GM18907 (cell line): Measurements from ENCODE around the gene CADM1.

ENCODE experiments used
- ATAC-seq: cut with Tn5 transposase; IDR thresholded peaks from one replicate; pipeline ENCODE4 v1.9.1; 2021; ENCODE audit warnings: mild to moderate bottlenecking, moderate library complexity; ENCODE audit not compliant: unreplicated experiment

The CADM1 gene

DNA sequence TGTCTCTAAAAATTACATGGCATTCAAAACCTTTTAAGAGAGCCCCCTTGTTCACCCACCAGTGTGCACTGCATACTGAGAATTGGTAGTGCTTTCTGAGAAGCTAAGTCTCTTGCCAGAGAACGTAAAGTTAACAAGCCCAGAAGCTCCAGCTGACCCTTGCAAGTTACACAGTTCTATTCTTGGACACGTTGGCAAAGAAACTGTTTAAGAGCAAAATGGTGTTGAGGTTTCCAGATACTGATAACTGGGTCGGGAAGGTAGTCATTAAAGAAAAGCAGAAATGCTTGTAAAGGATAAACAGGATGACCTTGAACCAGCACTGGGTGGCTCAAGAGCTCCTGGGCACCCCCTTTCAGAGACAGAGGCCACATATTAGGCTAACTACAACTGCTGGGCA is 284.8 kb downstream of the CADM1 start:
- ATAC-seq = no peak

GRCh38 chr11:115217726-115218311 is 286.4 kb downstream of the CADM1 start:
- ATAC-seq = no peak

DNA sequence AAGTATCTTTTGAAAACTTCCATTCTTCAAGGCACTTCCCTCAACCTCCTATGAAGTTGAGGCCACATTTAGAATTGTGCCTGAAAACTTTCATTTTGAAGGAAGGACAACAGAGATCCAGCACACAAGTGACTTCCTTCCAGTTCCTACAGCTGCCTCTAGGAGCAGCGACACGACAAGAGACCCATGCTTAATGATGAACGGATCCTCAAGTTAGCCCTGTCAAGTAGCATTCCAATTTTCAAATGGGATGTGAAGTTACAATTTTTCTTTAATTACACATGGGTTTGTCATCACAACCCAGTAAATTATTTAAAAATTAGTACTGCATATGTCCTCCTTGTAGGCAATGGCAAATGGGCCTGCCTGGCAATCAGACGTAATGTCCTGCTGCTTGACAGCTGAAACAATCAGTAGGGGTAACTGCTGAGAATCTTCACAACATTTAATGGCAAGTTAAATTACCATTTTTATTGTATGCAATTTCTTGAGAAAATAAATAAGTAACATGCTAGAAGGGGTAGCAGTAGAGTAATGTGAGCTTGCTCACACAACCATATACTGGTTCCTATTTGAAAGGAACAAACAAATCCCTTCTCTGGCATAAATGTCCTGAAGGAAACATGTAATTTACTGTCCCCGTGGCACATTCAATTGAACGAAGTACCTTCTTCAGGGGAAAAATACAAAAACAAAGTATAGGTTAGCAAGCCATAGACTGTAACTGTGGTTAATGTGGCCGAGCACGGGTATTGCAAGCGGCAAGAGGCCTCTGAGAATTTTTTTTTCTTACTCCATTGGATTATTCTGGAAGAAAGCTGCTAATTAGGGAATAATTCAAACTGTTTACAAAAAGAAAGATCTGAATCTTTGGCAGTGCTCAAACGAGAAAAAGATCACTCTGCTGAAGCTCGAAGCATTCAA is 288.3 kb downstream of the CADM1 start:
- no peak for ATAC-seq

DNA sequence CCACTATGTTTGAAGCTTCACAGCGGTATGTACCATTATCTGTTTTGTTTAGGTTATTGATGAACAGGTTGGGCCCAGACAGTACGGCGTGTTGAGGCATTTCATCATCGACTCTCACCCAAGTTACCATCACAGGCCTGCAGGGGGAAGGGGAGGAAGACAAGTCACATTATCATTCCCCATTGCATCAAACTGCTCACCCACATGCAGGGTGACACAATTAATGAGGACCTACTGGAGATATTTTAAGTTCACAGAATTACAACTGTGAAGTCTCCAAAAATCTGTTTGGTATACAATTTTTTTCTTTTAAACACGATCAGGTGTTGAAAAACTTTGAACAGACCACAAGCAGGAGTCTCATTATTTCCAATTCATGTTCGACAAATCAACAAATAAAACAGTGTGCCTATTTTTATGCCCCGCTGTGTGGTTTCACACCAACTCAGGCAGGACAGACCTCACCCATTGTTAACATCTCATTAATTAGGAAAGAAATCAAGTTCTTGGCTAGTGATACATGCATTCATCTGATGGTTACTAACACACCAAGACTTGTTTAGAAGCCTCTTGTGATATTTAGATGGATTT is 289.5 kb downstream of the CADM1 start:
- no peak for ATAC-seq

GRCh38 chr11:115213007-115213406 is 291.2 kb downstream of the CADM1 start:
- no peak for ATAC-seq

DNA sequence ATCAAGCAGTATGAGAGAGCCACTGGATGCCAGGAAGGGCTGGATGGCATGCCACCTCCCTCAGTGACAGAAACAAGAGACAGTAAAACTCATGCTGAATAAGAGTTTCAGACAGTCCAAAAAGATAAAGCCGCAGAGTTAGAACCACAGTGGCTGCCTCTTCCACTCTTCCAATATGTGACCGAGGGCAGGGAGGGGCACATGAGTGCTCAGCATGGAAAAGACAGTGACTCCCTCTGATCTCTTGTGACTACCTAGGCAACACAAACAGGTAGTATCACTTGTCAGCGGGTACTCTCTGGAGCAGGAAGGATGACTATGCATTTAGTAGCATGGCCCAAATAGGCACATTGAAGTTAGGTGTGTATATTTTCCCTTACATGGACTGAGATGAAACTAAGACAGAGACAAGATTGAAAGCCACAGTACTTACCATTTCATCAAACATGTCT is 295.4 kb downstream of the CADM1 start:
- ATAC-seq = no peak

- no peak for ATAC-seq
These were observed 296.3 kb downstream of the CADM1 start for GRCh38 chr11:115207916-115208315.

DNA sequence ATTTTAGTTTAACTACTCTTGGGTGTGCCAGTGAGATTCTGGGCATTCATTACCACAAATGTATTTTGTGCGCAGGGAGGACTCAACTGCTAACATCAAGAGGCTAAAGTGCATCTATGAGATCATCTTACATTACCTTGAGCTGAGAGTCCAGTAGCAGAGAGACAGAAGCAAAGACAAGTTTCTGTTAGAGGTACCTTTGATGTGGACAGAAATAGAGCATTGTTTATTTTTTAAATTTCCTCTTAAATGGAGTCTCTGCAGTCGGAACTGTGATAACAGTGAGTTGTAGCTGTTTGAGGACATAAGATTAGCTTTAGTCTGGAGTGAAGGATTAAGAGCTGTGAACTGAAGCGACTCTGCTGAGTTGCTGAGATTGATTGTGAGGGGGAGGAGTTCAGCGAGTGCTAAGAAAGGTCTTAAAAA is 297.0 kb downstream of the CADM1 start:
- no peak for ATAC-seq

DNA sequence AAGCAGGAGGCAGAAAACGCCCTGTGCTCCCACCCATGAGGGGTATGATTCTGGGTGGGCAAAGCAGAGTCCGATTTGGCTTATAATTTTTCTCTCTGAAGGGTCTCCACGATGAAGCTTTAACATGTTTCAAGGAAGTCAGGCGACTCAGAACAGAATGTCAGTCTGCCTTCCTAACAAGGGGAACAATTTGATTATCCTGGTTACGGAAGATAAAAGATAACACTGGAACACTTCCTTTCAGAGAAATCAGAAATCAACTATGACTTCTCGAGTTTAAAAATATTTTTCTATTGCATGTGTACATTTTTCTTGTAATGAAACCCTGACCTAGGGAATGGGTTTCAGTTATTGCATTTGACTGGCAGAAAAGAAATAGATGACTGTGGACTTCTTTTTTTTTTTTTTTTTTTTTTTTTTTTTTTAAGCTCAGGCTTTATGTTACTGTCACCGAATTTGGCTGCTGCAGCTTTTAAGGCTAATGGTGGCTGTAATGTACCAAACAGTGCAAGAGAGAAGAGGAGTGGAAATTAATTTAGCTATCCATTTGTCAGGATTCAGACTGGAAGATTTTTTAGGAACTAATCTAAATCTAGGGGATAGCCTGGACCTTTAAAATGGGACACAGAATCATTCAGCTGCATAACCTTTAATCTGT is 297.7 kb downstream of the CADM1 start:
- ATAC-seq = no peak

DNA sequence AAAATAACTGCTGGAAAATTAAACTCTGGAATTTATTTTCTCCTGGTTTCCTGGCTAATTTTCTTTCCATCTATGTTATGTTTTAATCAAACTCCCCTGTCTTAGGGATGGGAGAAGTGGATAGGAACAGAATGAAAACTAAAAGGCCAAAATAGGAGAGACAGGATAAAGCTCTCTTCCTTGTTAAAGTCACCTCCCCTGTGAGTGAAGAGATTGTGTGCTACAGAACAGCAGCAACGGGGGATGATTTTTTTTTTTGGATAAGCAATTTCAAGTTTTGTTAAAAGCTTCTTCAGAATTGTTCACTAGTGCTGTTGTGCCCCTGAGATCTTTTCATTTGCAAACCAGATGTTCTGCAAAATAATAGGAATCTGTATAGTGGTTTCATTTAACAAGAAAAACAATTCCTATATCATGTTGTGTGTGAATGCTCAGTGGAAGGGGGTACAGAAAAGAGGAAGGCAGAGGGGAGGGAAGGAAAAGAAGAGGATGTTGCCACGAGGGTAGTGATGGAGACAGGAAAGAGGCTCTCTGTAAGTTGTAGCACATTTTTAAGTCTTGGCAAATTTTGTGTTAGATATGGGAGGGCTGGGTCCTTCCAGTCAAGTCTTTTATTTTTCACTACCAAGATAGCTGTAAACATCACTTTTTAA is 301.2 kb downstream of the CADM1 start:
- no peak for ATAC-seq

GRCh38 chr11:115202074-115202473 is 302.1 kb downstream of the CADM1 start:
- no peak for ATAC-seq

DNA sequence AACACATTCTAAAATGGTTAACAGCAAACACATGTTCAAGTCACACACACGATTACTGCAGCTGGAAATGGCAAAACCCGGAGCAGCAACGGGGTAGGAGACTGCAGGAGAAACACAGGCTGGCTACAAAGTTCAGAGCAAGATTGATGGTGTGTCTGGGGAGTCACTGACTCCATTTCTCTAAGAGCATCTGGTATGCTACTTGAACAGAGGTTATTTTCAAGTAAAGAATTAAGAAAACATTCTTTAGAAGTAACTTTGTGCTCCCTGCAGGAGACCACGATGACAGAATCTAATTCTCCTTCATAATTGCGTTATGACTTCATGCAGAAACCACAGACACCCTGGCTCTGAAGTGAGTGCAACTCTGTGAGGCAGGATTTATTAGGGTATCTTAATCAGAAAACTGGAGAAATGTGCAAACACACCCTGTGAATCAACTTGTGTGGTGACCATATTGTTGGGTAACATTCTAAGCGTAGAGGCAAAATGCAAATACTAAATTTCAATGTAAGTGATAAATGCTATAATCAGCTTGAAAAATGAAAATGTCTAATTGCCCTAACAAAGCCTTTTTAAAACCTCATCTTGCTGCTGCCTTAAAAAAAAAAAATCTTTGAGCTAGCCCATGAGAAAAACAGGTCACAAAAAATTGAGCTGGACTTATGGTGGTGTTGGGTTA is 303.0 kb downstream of the CADM1 start:
- no peak for ATAC-seq

DNA sequence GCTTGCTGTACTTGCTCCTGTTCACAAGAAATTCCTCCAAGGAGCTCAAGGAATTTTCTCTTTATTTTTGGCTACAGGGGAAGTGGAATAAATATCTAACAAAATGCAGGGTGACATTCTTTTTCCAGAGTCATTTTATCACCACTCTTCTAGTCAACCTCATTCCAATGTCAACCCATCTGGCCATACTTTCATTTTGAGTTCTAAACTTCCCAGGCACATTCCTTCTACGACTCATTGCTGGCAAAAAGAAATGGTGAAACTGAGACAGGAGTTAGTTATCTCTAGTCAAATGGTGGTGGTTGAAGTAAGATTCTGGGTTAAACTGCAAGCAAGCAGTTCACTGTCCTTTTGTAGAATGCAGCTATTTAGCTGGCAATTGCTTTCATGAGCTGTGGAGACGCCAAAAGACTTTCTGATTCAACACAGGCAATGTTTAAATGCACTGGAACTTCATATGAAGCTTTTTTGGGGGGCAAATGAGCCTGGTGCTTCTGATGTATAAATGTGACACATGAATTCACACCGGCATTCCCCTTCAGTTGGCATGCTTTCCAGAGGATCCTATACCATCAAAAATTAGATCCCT is 304.6 kb downstream of the CADM1 start:
- ATAC-seq = no peak

GRCh38 chr11:115198321-115198741 is 305.9 kb downstream of the CADM1 start:
- no peak for ATAC-seq

DNA sequence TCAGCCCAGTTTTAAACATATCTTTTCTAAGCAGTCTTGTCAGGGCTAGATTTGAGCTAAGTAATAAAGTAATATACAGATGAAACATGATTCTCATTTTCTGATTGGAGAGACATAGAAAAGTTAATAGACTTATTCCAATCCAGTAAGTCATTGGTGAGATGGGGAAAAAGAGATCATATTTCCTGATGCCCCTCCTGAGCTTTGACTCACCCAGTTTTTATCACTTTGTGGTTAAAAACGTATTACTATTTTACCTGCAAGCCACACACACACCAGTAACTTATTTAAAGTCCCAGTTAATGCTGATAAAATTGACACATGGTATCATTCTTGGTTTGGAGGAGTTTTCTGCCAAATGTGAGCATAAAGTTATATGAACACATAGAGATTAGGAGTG is 306.8 kb downstream of the CADM1 start:
- ATAC-seq = no peak

DNA sequence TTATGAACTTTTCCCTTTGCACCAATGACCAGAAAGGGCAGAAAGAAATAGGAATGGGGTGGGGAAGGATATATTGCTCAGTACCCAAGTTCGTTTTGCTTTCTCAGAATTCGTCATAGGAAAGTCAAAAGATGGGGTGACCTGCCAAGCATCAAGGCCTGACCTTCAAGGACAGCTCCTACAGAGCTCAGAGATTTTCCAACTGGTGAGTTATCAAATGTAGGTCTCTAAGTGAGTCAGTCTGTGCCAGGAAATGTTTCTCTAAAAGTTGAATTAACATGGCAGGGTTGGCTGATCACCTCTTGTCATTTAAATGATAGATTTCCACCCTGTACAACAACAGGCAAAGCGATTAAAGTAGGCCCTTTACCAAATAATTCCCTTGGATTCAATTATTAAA is 307.2 kb downstream of the CADM1 start:
- ATAC-seq = no peak

DNA sequence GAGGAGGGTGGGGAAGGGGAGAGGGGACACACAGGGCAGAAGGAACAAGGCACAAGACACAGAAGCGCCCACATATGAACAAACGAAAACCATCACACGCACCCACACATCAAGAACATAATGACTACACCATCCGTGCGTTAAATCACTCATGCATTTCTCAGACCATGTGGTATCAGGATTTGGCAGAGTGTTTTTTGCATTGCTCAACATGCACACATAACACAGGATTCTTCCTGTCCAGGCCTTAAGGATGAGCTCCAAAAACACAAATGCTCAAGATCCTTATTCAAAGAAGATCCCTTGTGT is 309.5 kb downstream of the CADM1 start:
- no peak for ATAC-seq

- peak; percentile 89 for ATAC-seq
These were observed 310.1 kb downstream of the CADM1 start for GRCh38 chr11:115193914-115194801.

GRCh38 chr11:115191761-115192160 is 312.5 kb downstream of the CADM1 start:
- ATAC-seq = no peak
